ENCODE data around the gene ROCK2.

GRCh38 chr2:11286749-11287148 is 57.7 kb downstream of the ROCK2 start:
- TF ChIP-seq, protein P1, sequence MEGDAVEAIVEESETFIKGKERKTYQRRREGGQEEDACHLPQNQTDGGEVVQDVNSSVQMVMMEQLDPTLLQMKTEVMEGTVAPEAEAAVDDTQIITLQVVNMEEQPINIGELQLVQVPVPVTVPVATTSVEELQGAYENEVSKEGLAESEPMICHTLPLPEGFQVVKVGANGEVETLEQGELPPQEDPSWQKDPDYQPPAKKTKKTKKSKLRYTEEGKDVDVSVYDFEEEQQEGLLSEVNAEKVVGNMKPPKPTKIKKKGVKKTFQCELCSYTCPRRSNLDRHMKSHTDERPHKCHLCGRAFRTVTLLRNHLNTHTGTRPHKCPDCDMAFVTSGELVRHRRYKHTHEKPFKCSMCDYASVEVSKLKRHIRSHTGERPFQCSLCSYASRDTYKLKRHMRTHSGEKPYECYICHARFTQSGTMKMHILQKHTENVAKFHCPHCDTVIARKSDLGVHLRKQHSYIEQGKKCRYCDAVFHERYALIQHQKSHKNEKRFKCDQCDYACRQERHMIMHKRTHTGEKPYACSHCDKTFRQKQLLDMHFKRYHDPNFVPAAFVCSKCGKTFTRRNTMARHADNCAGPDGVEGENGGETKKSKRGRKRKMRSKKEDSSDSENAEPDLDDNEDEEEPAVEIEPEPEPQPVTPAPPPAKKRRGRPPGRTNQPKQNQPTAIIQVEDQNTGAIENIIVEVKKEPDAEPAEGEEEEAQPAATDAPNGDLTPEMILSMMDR (IDR thresholded peaks at IDR 0.05 in 4 of 5, conservative IDR thresholded peaks at IDR 0.05 in 1 of 5): no peak
- TF ChIP-seq POLR2A (IDR thresholded peaks at IDR 0.05): no peak
